ENCODE data around the gene BBX. TPM values are rescaled to one million over a fixed set of nuclear protein-coding genes. Genes with fewer than 3 reads are reported as not detected.

Gene BBX
- total RNA-seq, 1 experiment from 2014 or later: 73.2 TPM

DNA sequence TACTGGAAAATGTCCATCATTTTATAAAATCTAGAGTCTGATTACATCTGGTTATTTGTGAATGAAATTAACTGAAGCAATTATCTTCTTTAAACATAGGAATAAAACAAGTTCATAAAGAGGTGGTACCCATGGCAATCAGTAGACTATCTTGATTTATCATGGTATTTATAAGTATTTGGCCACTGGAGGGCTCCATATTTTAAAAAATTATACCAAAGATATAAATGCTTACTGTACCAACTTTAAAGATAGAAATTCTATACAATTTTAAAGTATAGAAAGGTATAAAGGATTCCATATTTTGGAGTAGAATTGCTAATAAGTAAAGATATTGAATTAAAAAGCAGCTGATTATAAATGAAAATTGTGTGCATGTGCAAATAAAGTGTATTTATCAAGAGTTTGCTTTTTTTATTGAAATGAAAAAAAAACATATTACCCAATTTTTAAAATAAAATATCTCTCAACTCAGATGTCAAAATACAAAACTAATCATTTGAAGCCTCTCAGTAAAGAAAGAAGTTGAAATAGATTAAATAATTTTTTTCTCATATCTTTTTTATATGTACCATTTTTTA lies 105.3 kb downstream of the BBX start:
- CTCF ChIA-PET: interaction anchor here (0.7 to 1.6 kb wide), 3 partner anchors 13 to 355 kb away, joined by 3 to 4 read pairs (median 3); no protein-coding TSS in a partner anchor
- no TSS peak for BruUV-seq (replicated peaks)
- peaks cover 5% of the 10 kb centered on the region for H3K36me3 Mint-ChIP-seq (ENCODE audit: insufficient read depth, unreplicated experiment)
- TF ChIP-seq, protein P1, sequence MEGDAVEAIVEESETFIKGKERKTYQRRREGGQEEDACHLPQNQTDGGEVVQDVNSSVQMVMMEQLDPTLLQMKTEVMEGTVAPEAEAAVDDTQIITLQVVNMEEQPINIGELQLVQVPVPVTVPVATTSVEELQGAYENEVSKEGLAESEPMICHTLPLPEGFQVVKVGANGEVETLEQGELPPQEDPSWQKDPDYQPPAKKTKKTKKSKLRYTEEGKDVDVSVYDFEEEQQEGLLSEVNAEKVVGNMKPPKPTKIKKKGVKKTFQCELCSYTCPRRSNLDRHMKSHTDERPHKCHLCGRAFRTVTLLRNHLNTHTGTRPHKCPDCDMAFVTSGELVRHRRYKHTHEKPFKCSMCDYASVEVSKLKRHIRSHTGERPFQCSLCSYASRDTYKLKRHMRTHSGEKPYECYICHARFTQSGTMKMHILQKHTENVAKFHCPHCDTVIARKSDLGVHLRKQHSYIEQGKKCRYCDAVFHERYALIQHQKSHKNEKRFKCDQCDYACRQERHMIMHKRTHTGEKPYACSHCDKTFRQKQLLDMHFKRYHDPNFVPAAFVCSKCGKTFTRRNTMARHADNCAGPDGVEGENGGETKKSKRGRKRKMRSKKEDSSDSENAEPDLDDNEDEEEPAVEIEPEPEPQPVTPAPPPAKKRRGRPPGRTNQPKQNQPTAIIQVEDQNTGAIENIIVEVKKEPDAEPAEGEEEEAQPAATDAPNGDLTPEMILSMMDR (IDR thresholded peaks at IDR 0.05; ENCODE audit: unreplicated experiment): peak; percentile 15
- H3K4me1 Mint-ChIP-seq (ENCODE audit: insufficient read depth, unreplicated experiment): peaks cover 10% of the 10 kb centered on the region
- no peaks in the 10 kb centered on the region for H3K27me3 Mint-ChIP-seq (ENCODE audit: insufficient read depth, unreplicated experiment)
- POLR2A ChIA-PET: no interaction called here
- no peak overlapping the region for H3K4me3 Mint-ChIP-seq (ENCODE audit: unreplicated experiment)
- H3K27ac Mint-ChIP-seq (ENCODE audit: low read depth, unreplicated experiment): no peak overlapping the region
- DNase-seq (ENCODE audit: unreplicated experiment): no peak
- intact Hi-C loops (cut with micrococcal nuclease): no loop called here
- H3K9me3 Mint-ChIP-seq (ENCODE audit: unreplicated experiment): no peaks in the 10 kb centered on the region

DNA sequence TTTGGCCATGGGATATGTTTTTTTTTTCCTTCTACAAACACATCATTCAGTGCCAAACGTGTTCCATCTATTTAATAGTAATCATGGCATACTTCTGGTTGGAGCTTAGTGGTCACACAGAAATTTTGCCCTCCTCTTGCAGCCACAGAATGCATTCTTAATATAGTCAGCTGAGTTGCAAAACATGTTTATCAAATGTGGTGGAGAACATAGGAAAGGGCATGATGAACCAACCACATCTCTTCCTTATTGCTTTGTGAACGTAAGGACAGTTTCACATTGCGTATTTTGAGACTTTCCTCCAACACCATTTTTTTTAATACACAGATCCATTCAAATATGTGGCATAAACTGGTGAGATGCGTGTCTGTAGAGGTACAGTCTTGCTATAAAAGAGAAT lies 106.8 kb downstream of the BBX start:
- H3K9me3 Mint-ChIP-seq (ENCODE audit: unreplicated experiment): no peaks in the 10 kb centered on the region
- H3K27me3 Mint-ChIP-seq (ENCODE audit: insufficient read depth, unreplicated experiment): no peaks in the 10 kb centered on the region
- CTCF ChIA-PET: interaction anchor here (0.6 to 2.0 kb wide), 10 partner anchors 8 to 221 kb away, joined by 3 to 7 read pairs (median 4); no protein-coding TSS in a partner anchor
- H3K36me3 Mint-ChIP-seq (ENCODE audit: insufficient read depth, unreplicated experiment): peaks cover 5% of the 10 kb centered on the region
- peaks cover 10% of the 10 kb centered on the region for H3K4me1 Mint-ChIP-seq (ENCODE audit: insufficient read depth, unreplicated experiment)
- BruUV-seq (replicated peaks): no TSS peak
- H3K4me3 Mint-ChIP-seq (ENCODE audit: unreplicated experiment): no peak overlapping the region
- H3K27ac Mint-ChIP-seq (ENCODE audit: low read depth, unreplicated experiment): no peak overlapping the region
- no peak for DNase-seq (ENCODE audit: unreplicated experiment)
- TF ChIP-seq, protein P1 (IDR thresholded peaks at IDR 0.05; ENCODE audit: unreplicated experiment): no peak
- intact Hi-C loops (cut with micrococcal nuclease): no loop called here
- POLR2A ChIA-PET: interaction anchor here (0.6 to 2.3 kb wide), 7 partner anchors 13 to 960 kb away, joined by 3 to 5 read pairs (median 3); partner anchors contain the start of genes CIP2A and DZIP3

DNA sequence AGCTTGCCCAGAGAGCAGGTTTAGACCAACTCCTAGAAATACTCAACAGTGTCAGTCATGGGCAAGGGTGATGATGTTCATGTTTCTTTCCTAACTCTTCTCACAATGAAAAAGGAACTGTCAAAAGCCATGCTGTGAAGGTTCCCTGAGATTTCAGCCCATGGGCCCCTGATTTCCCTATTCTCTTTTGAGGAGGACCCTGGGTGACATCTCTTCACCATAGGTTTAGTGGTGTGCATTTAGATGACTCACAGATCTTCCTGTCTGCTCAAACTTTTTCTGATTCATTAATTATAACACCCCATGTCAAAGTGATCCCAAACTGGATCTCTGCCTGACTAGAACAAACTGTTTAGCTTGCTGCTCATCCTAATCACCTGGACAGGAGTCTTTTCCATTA lies 108.0 kb downstream of the BBX start:
- Mint-ChIP-seq H3K27me3 (ENCODE audit: insufficient read depth, unreplicated experiment) (no peaks in the 10 kb centered on the region), H3K9me3 (ENCODE audit: unreplicated experiment) (no peaks in the 10 kb centered on the region), H3K4me3 (ENCODE audit: unreplicated experiment) (no peak overlapping the region), H3K4me1 (ENCODE audit: insufficient read depth, unreplicated experiment) (peaks cover 10% of the 10 kb centered on the region), H3K36me3 (ENCODE audit: insufficient read depth, unreplicated experiment) (peaks cover 5% of the 10 kb centered on the region), H3K27ac (ENCODE audit: low read depth, unreplicated experiment) (no peak overlapping the region)
- ChIA-PET CTCF (interaction anchor here (0.6 to 2.0 kb wide), 4 partner anchors 13 to 45 kb away, joined by 3 to 7 read pairs (median 4); no protein-coding TSS in a partner anchor), POLR2A (interaction anchor here (0.7 to 2.3 kb wide), 2 partner anchors 12 to 23 kb away, joined by 4 to 5 read pairs; no protein-coding TSS in a partner anchor)
- intact Hi-C loops (cut with micrococcal nuclease): no loop called here
- no TSS peak for BruUV-seq (replicated peaks)
- TF ChIP-seq, protein P1 (IDR thresholded peaks at IDR 0.05; ENCODE audit: unreplicated experiment): no peak
- peak; percentile 10 for DNase-seq (ENCODE audit: unreplicated experiment)

DNA sequence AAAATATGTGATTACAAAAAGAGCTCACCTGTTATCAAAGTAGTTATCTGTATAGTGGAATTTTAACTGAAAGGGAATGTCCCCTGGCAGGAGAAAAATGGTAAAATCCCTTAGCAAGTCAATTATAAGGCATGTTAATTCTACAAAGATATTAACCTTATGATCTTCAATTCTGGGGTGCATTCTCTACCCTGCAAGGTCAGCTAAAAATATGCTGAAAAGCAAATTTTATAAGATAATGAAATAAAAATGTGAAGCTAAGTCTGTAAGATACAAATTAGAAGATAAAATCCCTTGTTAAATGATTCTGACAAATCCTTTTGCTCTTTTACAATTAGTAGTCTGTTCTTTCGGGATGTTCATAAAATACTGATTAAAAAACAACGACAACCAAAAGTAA lies 109.8 kb downstream of the BBX start:
- POLR2A ChIA-PET: interaction anchor here (0.7 to 1.5 kb wide), 2 partner anchors 33 to 387 kb away, joined by 3 read pairs; no protein-coding TSS in a partner anchor
- H3K9me3 Mint-ChIP-seq (ENCODE audit: unreplicated experiment): no peaks in the 10 kb centered on the region
- DNase-seq (ENCODE audit: unreplicated experiment): no peak
- intact Hi-C loops (cut with micrococcal nuclease): no loop called here
- H3K27me3 Mint-ChIP-seq (ENCODE audit: insufficient read depth, unreplicated experiment): no peaks in the 10 kb centered on the region
- no peak overlapping the region for H3K4me3 Mint-ChIP-seq (ENCODE audit: unreplicated experiment)
- CTCF ChIA-PET: interaction anchor here (1.5 kb wide), 1 partner anchor 10 kb away, joined by 9 read pairs; no protein-coding TSS in a partner anchor
- H3K4me1 Mint-ChIP-seq (ENCODE audit: insufficient read depth, unreplicated experiment): peaks cover 10% of the 10 kb centered on the region
- no peak overlapping the region for H3K27ac Mint-ChIP-seq (ENCODE audit: low read depth, unreplicated experiment)
- BruUV-seq (replicated peaks): no TSS peak
- H3K36me3 Mint-ChIP-seq (ENCODE audit: insufficient read depth, unreplicated experiment): no peaks in the 10 kb centered on the region
- TF ChIP-seq, protein P1 (IDR thresholded peaks at IDR 0.05; ENCODE audit: unreplicated experiment): no peak
